HG03342 (cell line): ENCODE data around the gene XRCC2.

Source experiments
- ATAC-seq: cut with Tn5 transposase; IDR thresholded peaks from one replicate; pipeline ENCODE4 v1.9.1; 2021; ENCODE audit warnings: mild to moderate bottlenecking, moderate library complexity; ENCODE audit not compliant: unreplicated experiment

XRCC2 gene

DNA sequence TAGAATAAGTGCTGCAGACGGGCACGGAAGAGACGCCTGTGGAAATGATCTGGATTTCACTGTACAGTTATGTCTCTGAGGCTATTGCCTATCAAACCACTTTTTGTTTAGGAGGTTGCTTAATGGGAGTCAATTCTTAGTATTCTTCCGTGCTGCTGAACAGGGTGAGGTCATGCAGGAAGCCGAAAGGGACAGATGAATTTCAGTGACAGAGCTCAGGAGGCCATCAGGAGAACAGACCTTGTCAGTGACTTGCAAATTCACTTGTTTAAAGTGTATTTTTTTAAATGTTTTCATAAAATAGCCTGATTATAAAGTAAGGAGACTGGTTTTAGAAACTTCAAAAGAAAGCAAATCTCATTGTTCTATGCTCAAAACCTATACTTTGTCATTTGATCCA lies 58.9 kb downstream of the XRCC2 start:
- no peak for ATAC-seq

DNA sequence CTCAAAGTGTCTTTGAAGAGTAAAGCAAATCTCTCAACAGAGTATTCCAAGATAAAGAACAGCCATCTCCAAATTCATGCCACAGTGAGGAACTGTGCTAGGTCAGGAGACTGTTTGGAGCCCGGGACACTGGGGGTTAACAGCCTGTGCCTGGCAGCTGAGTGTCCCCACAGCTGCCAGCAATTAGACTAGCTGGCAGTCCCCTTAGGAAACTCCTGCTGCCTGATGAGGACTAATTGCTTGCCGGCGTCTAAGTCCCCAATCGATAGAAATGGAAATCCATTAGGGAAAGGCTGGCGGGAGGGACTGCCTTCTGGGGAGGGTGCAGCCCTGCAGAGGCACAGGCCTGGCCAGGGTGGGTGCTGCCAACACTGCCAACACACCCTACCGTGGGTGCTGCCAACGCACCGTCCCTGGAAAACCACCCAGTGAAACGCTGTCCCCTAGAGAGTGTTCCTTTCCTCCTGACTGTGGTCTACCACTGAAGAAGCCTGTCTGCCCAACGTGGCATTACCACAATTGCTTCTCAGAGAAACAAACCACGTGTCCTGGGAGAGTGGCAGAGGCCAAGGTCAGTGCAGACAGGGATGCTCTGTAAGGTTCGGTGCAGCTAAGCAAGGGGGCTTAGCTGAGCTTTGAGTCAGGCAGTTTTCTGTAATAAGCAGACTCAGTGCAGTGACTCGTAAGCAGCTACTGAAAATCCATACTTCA lies 60.8 kb downstream of the XRCC2 start:
- no peak for ATAC-seq

GRCh38 chr7:152608656-152609055 lies 67.3 kb downstream of the XRCC2 start:
- no peak for ATAC-seq

- ATAC-seq = no peak
Observed at GRCh38 chr7:152608208-152608607, 67.7 kb downstream of the XRCC2 start.

GRCh38 chr7:152607007-152607406 lies 68.9 kb downstream of the XRCC2 start:
- ATAC-seq = no peak

GRCh38 chr7:152602962-152603361 lies 73.0 kb downstream of the XRCC2 start:
- no peak for ATAC-seq

GRCh38 chr7:152601305-152601798 lies 74.6 kb downstream of the XRCC2 start:
- no peak for ATAC-seq

DNA sequence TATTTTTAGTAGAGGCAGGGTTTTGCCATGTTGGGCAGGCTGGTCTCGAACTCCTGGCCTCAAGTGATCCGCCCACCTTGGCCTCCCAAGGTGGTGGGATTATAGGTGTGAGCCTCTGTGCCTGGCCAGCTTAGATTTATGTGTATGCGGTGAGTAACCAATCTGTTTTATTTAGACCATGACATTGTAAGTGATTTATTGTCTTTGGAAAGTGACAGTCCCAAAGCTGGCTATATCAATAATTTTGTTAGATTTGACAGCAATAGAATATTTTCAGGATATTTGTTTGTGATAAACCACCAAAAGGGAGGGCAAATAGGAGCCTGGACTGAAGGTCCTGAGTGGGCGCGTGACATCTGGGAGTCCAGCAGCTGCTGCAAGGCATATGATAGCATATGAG lies 75.7 kb downstream of the XRCC2 start:
- no peak for ATAC-seq

- no peak for ATAC-seq
Observed at GRCh38 chr7:152597507-152597906, 78.4 kb downstream of the XRCC2 start.

- ATAC-seq = no peak
Observed at GRCh38 chr7:152596824-152597223, 79.1 kb downstream of the XRCC2 start.
